ENCODE data around the gene POU2AF3. TPM values are rescaled to one million over a fixed set of nuclear protein-coding genes. Genes with fewer than 3 reads are reported as not detected.

Gene POU2AF3
- total RNA-seq: not detected in 2 replicates

GRCh38 chr11:111298413-111299100 lies at the start of gene POU2AF3:
Gene POU2AF3, plus strand, starts transcription at chr11:111298546. Its CDS starts 36 bp downstream, at chr11:111298582.

Other genes starting within 250 kb of the POU2AF3 start
- gene POU2AF2, start 52.8 kb upstream of the POU2AF3 start, total RNA-seq: not detected in 2 replicates
- not detected in 2 replicates for gene POU2AF1, start 80.7 kb downstream of the POU2AF3 start, total RNA-seq
- not detected in 2 replicates for gene BTG4, start 213.8 kb downstream of the POU2AF3 start, total RNA-seq
- not detected in 2 replicates for gene HOATZ, start 216.2 kb downstream of the POU2AF3 start, total RNA-seq
- 1.8 and 3.9 TPM in 2 replicates for gene LAYN, start 242.2 kb downstream of the POU2AF3 start, total RNA-seq

Measured in epithelial cell of umbilical artery (primary cell).